Measurements from ENCODE around the gene ATG2A.

DNA sequence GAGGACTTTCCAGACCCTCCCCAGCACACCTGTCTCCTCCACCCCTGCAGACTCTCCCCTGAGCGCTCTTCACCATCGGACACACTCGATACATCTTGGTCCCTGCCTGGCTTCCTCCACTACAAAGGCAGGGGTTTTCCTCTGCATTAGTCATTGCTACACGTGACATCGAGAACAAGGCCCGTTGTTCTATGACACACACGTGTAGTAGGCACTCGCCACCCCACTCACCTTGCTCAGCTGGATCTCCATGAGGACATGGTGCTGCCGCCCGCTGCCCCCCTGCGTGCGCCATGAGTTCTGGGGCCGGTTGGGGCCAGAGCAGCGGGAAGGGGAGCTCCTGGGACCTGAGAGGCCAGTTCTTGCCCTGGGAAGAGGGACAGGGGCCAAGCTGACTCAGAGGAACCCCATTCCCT is 16.7 kb downstream of the ATG2A start:
- TF ChIP-seq EZH2 (IDR thresholded peaks at IDR 0.05; ENCODE audit: low read length) (no peak), CTCF (optimal IDR thresholded peaks at IDR 0.05 in 1 of 3, IDR thresholded peaks at IDR 0.05 in 1 of 3, conservative IDR thresholded peaks at IDR 0.05 in 1 of 3; ENCODE audit: extremely low read depth in 1 of 3, insufficient read depth in 2 of 3, low read length in 3 of 3) (no peak)

All from keratinocyte (primary cell).